ENCODE results near the gene KLK3.

GRCh38 chr19:50909240-50910070, 54.7 kb downstream of the KLK3 start:
- TF ChIP-seq EZH2 (IDR thresholded peaks at IDR 0.05; ENCODE audit: low read length, unreplicated experiment): no peak
- TF ChIP-seq, protein P1, sequence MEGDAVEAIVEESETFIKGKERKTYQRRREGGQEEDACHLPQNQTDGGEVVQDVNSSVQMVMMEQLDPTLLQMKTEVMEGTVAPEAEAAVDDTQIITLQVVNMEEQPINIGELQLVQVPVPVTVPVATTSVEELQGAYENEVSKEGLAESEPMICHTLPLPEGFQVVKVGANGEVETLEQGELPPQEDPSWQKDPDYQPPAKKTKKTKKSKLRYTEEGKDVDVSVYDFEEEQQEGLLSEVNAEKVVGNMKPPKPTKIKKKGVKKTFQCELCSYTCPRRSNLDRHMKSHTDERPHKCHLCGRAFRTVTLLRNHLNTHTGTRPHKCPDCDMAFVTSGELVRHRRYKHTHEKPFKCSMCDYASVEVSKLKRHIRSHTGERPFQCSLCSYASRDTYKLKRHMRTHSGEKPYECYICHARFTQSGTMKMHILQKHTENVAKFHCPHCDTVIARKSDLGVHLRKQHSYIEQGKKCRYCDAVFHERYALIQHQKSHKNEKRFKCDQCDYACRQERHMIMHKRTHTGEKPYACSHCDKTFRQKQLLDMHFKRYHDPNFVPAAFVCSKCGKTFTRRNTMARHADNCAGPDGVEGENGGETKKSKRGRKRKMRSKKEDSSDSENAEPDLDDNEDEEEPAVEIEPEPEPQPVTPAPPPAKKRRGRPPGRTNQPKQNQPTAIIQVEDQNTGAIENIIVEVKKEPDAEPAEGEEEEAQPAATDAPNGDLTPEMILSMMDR (conservative IDR thresholded peaks at IDR 0.05; ENCODE audit: low read depth, low read length): no peak
